ENCODE data around the gene STKLD1.

STKLD1 gene

GRCh38 chr9:133361507-133362092 is 14.6 kb upstream of the STKLD1 start:
- FAIRE-seq = no peak
- no peak for DNase-seq (ENCODE audit: insufficient read length, low spot score)
- TF ChIP-seq POLR2AphosphoS5 (IDR thresholded peaks at IDR 0.05; ENCODE audit: low read depth, low read length) = no peak; the same call in 1 of the 2 replicates
- peak; percentile 51 for TF ChIP-seq POLR2A (IDR thresholded peaks at IDR 0.05; ENCODE audit: low read depth, low read length)
- TF ChIP-seq TAF1 (IDR thresholded peaks at IDR 0.05; ENCODE audit: low read depth, low read length) = no peak
- TF ChIP-seq POU2F2 (IDR thresholded peaks at IDR 0.05; ENCODE audit: low read depth, low read length) = 0 out of 2 replicates have a peak, but pooled peaks have one; percentile 6
- no peak for TF ChIP-seq PAX5 (IDR thresholded peaks at IDR 0.05; ENCODE audit: insufficient read depth, low read length, severe bottlenecking)
- no peak for TF ChIP-seq SPI1 (IDR thresholded peaks at IDR 0.05; ENCODE audit: low read depth, low read length)

DNA sequence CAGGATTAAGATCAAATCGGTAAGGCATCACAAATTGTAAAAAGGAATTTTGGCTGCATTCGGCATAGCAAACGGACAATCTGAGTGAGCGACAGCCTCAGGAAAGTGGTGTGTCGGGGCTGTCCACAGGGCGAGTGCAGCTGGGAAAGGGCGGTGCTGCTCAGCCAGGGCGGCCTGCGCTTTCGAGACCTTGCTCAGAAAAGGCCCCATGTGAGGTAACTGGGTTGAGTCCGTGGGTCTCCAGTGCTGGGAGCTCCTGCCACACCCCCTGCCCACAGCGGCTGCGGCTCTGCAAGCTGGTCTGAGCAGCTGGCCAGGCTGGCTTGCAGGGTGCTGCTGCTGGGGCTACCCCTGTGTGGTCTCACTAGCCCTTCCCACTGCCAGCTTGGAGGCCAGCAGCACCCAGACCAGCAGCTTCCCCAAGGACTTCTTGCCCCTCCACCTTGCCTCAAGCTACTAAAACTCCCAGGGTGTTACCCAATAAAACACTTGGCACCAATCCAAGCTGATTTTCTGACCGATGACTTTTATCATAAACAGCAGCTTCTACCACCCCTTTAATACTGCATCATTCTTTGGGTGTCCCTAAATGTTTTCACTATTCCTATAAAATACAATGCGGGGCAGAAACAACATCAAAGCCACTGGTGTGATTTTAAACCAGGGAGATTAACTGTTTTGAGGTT is 13.7 kb upstream of the STKLD1 start:
- no peak for FAIRE-seq
- DNase-seq (ENCODE audit: insufficient read length, low spot score) = no peak
- peak; percentile 50; the same call in 1 of the 2 replicates for TF ChIP-seq POLR2AphosphoS5 (IDR thresholded peaks at IDR 0.05; ENCODE audit: low read depth, low read length)
- TF ChIP-seq PAX5 (IDR thresholded peaks at IDR 0.05; ENCODE audit: insufficient read depth, low read length, severe bottlenecking) = no peak

DNA sequence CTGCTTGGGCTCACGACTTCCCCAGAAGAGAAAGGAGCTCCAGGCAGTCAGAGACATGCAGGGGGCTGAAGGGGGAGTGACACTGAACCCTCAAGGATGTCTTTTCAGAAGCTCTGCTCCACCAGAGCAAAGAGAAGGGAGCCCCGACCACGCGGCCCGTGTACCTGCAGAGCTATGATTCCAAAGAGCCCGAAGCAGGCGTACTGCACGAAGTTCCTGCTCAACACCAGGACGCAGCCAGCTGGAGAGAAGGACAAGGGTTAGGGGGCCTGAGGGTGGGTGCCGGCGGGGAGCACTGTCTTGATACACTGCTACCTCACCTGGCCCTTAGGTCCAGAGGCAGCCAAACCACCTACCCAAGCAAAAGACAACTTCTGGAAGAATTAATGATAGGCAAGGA is 9.7 kb upstream of the STKLD1 start:
- FAIRE-seq (no peak), DNase-seq (ENCODE audit: insufficient read length, low spot score) (no peak)
- TF ChIP-seq POLR2AphosphoS5 (IDR thresholded peaks at IDR 0.05; ENCODE audit: low read depth, low read length) = no peak
- no peak for TF ChIP-seq PAX5 (IDR thresholded peaks at IDR 0.05; ENCODE audit: insufficient read depth, low read length, severe bottlenecking)
- TF ChIP-seq POU2F2 (IDR thresholded peaks at IDR 0.05; ENCODE audit: low read depth, low read length) = no peak
- no peak for TF ChIP-seq TAF1 (IDR thresholded peaks at IDR 0.05; ENCODE audit: low read depth, low read length)
- TF ChIP-seq POLR2A (IDR thresholded peaks at IDR 0.05; ENCODE audit: low read depth, low read length) = no peak
- no peak for TF ChIP-seq SPI1 (IDR thresholded peaks at IDR 0.05; ENCODE audit: low read depth, low read length)

- FAIRE-seq (no peak), DNase-seq (ENCODE audit: insufficient read length, low spot score) (no peak)
- TF ChIP-seq TAF1 (IDR thresholded peaks at IDR 0.05; ENCODE audit: low read depth, low read length) = no peak
- TF ChIP-seq POU2F2 (IDR thresholded peaks at IDR 0.05; ENCODE audit: low read depth, low read length) = no peak
- TF ChIP-seq SPI1 (IDR thresholded peaks at IDR 0.05; ENCODE audit: low read depth, low read length) = no peak
- no peak for TF ChIP-seq PAX5 (IDR thresholded peaks at IDR 0.05; ENCODE audit: insufficient read depth, low read length, severe bottlenecking)
- no peak for TF ChIP-seq POLR2A (IDR thresholded peaks at IDR 0.05; ENCODE audit: low read depth, low read length)
- no peak for TF ChIP-seq POLR2AphosphoS5 (IDR thresholded peaks at IDR 0.05; ENCODE audit: low read depth, low read length)
Observed at GRCh38 chr9:133367221-133367620, 8.9 kb upstream of the STKLD1 start.

DNA sequence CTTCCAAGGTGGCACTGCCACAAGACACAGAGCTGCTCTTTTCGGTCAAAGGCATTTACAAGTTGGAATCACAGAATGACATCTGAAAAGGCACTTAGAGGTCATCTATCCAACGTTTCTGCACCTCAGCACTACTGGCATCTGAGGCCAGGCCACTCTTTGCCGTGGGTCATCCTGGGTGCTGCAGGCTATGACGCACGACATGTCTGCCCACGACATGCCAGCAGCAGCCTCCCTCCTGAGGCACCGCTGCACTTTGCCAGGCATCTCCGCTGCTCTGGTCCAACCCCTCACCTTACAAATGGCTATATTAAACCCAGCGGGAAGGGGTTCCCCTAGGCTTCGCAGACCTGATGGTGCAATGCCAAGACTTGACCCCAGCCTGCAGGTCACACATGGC is 8.4 kb upstream of the STKLD1 start:
- no peak for FAIRE-seq
- no peak for DNase-seq (ENCODE audit: insufficient read length, low spot score)
- no peak for TF ChIP-seq POLR2A (IDR thresholded peaks at IDR 0.05; ENCODE audit: low read depth, low read length)
- TF ChIP-seq TAF1 (IDR thresholded peaks at IDR 0.05; ENCODE audit: low read depth, low read length) = no peak
- TF ChIP-seq POLR2AphosphoS5 (IDR thresholded peaks at IDR 0.05; ENCODE audit: low read depth, low read length) = no peak
- TF ChIP-seq PAX5 (IDR thresholded peaks at IDR 0.05; ENCODE audit: insufficient read depth, low read length, severe bottlenecking) = no peak
- TF ChIP-seq SPI1 (IDR thresholded peaks at IDR 0.05; ENCODE audit: low read depth, low read length) = no peak
- no peak for TF ChIP-seq POU2F2 (IDR thresholded peaks at IDR 0.05; ENCODE audit: low read depth, low read length)

- no peak for DNase-seq (ENCODE audit: insufficient read length, low spot score)
- no peak for FAIRE-seq
- TF ChIP-seq POLR2AphosphoS5 (IDR thresholded peaks at IDR 0.05; ENCODE audit: low read depth, low read length) (no peak), TAF1 (IDR thresholded peaks at IDR 0.05; ENCODE audit: low read depth, low read length) (no peak), POLR2A (IDR thresholded peaks at IDR 0.05; ENCODE audit: low read depth, low read length) (no peak), SPI1 (IDR thresholded peaks at IDR 0.05; ENCODE audit: low read depth, low read length) (no peak), POU2F2 (IDR thresholded peaks at IDR 0.05; ENCODE audit: low read depth, low read length) (no peak), PAX5 (IDR thresholded peaks at IDR 0.05; ENCODE audit: insufficient read depth, low read length, severe bottlenecking) (no peak)
Observed at GRCh38 chr9:133368249-133368881, 7.8 kb upstream of the STKLD1 start.

DNA sequence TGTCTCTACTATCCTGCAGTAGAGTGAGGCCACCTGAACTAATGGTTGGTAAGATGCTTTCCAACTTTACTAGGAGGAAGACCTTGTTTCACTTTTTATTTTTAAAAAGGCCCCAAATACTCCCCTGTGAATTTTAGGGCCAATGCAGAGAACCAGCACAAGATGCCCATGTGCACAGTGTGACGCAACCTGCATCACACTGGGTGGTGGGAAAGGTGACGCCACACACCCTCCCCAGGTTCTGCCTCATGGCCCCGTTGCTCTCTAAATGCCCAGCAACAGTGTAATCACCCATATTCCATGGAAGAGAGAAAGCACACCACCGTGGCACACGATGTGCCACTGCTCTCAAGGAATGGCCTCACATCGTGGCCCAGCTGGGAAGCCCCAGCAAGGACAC is 6.7 kb upstream of the STKLD1 start:
- TF ChIP-seq POLR2A (IDR thresholded peaks at IDR 0.05; ENCODE audit: low read depth, low read length) (no peak), TAF1 (IDR thresholded peaks at IDR 0.05; ENCODE audit: low read depth, low read length) (no peak), PAX5 (IDR thresholded peaks at IDR 0.05; ENCODE audit: insufficient read depth, low read length, severe bottlenecking) (no peak), POLR2AphosphoS5 (IDR thresholded peaks at IDR 0.05; ENCODE audit: low read depth, low read length) (no peak), SPI1 (IDR thresholded peaks at IDR 0.05; ENCODE audit: low read depth, low read length) (no peak), POU2F2 (IDR thresholded peaks at IDR 0.05; ENCODE audit: low read depth, low read length) (no peak)
- DNase-seq (ENCODE audit: insufficient read length, low spot score) (no peak), FAIRE-seq (no peak)

GRCh38 chr9:133369933-133370332 is 6.2 kb upstream of the STKLD1 start:
- DNase-seq (ENCODE audit: insufficient read length, low spot score) (no peak), FAIRE-seq (no peak)
- TF ChIP-seq PAX5 (IDR thresholded peaks at IDR 0.05; ENCODE audit: insufficient read depth, low read length, severe bottlenecking) (no peak), SPI1 (IDR thresholded peaks at IDR 0.05; ENCODE audit: low read depth, low read length) (no peak)

DNA sequence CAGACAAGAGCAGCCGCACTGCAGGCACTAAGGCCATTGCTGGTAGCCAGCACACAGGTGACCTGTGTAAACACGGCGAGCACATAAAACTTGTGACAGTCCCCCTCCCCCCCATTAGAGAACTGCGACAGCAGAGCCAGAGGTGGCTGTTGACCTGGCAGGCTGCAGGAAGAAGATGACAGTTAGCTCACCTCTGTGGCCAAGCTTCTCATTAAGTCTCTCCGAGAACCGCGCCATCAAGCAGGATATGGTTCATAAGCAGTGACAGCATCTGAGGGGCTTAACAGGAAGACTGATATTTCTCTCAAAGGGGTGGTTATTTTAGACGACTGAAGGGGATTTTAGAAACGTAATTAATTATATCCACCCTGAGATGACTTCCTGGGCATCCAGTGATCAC is 5.5 kb upstream of the STKLD1 start:
- FAIRE-seq (no peak), DNase-seq (ENCODE audit: insufficient read length, low spot score) (no peak)
- no peak for TF ChIP-seq POLR2AphosphoS5 (IDR thresholded peaks at IDR 0.05; ENCODE audit: low read depth, low read length)
- no peak for TF ChIP-seq POLR2A (IDR thresholded peaks at IDR 0.05; ENCODE audit: low read depth, low read length)
- TF ChIP-seq SPI1 (IDR thresholded peaks at IDR 0.05; ENCODE audit: low read depth, low read length) = no peak
- TF ChIP-seq TAF1 (IDR thresholded peaks at IDR 0.05; ENCODE audit: low read depth, low read length) = no peak
- TF ChIP-seq PAX5 (IDR thresholded peaks at IDR 0.05; ENCODE audit: insufficient read depth, low read length, severe bottlenecking) = no peak
- TF ChIP-seq POU2F2 (IDR thresholded peaks at IDR 0.05; ENCODE audit: low read depth, low read length) = no peak

Measured in GM12891 (cell line).